Measurements from ENCODE around the gene E2F3.
A peak's percentile ranks its signal among the peaks of the same experiment; 100 is the strongest.

Gene E2F3

GRCh38 chr6:20401205-20402091 is at the start of gene E2F3:
Gene E2F3, plus strand, starts transcription at chr6:20401879. Its CDS starts 354 bp downstream, at chr6:20402233.
- DNase-seq (ENCODE audit: low spot score), result peak; percentile 100

GRCh38 chr6:20352346-20352745 is 49.3 kb upstream of the E2F3 start:
- no peak for DNase-seq (ENCODE audit: low spot score)

GRCh38 chr6:20353134-20353533 is 48.5 kb upstream of the E2F3 start:
- DNase-seq (ENCODE audit: low spot score), result no peak

GRCh38 chr6:20354366-20354765 is 47.3 kb upstream of the E2F3 start:
- DNase-seq (ENCODE audit: low spot score), result no peak

- no peak for DNase-seq (ENCODE audit: low spot score)
Measured at GRCh38 chr6:20360471-20361119, 41.1 kb upstream of the E2F3 start.

GRCh38 chr6:20362623-20363022 is 39.1 kb upstream of the E2F3 start:
- no peak for DNase-seq (ENCODE audit: low spot score)

GRCh38 chr6:20364327-20364726 is 37.4 kb upstream of the E2F3 start:
- DNase-seq (ENCODE audit: low spot score), result no peak

- DNase-seq (ENCODE audit: low spot score), result no peak
Measured at GRCh38 chr6:20365456-20365855, 36.2 kb upstream of the E2F3 start.

GRCh38 chr6:20366082-20366830 is 35.4 kb upstream of the E2F3 start:
- DNase-seq (ENCODE audit: low spot score), result no peak

- DNase-seq (ENCODE audit: low spot score), result no peak
Measured at GRCh38 chr6:20367743-20368485, 33.8 kb upstream of the E2F3 start.

- DNase-seq (ENCODE audit: low spot score), result no peak
Measured at GRCh38 chr6:20370393-20370792, 31.3 kb upstream of the E2F3 start.

GRCh38 chr6:20370801-20371200 is 30.9 kb upstream of the E2F3 start:
- no peak for DNase-seq (ENCODE audit: low spot score)

- DNase-seq (ENCODE audit: low spot score), result no peak
Measured at GRCh38 chr6:20375436-20375835, 26.2 kb upstream of the E2F3 start.

GRCh38 chr6:20377623-20378265 is 23.9 kb upstream of the E2F3 start:
- no peak for DNase-seq (ENCODE audit: low spot score)

- no peak for DNase-seq (ENCODE audit: low spot score)
Measured at GRCh38 chr6:20379231-20379630, 22.4 kb upstream of the E2F3 start.

- no peak for DNase-seq (ENCODE audit: low spot score)
Measured at GRCh38 chr6:20386218-20386617, 15.5 kb upstream of the E2F3 start.

GRCh38 chr6:20389066-20389465 is 12.6 kb upstream of the E2F3 start:
- DNase-seq (ENCODE audit: low spot score), result no peak

GRCh38 chr6:20393297-20393696 is 8.4 kb upstream of the E2F3 start:
- DNase-seq (ENCODE audit: low spot score), result no peak

GRCh38 chr6:20399518-20399917 is 2.2 kb upstream of the E2F3 start:
- no peak for DNase-seq (ENCODE audit: low spot score)

- DNase-seq (ENCODE audit: low spot score), result peak; percentile 73
Measured at GRCh38 chr6:20400456-20401204, 1.0 kb upstream of the E2F3 start.

GRCh38 chr6:20402092-20402341 is 338 bp downstream of the E2F3 start:
- DNase-seq (ENCODE audit: low spot score), result no peak
